ENCODE results near the gene SIGLECL1. TPM values are rescaled to one million over a fixed set of nuclear protein-coding genes. Genes with fewer than 3 reads are reported as not detected.

SIGLECL1 gene
- polyA plus RNA-seq, 5 donors = not detected

GRCh38 chr19:51295382-51296126 is 44.7 kb downstream of the SIGLECL1 start:
- no peak for DNase-seq

- no peak for DNase-seq
Observed at GRCh38 chr19:51296336-51297093, 45.6 kb downstream of the SIGLECL1 start.

GRCh38 chr19:51297406-51297805 is 46.5 kb downstream of the SIGLECL1 start:
- DNase-seq = no peak

- DNase-seq = no peak
Observed at GRCh38 chr19:51301266-51301665, 50.4 kb downstream of the SIGLECL1 start.

GRCh38 chr19:51305479-51305878 is 54.6 kb downstream of the SIGLECL1 start:
- no peak for DNase-seq

- no peak for DNase-seq
Observed at GRCh38 chr19:51311351-51312257, 60.7 kb downstream of the SIGLECL1 start, which contains the start of gene IGLON5. Gene IGLON5, plus strand, starts transcription at chr19:51311644. Its CDS starts 204 bp downstream, at chr19:51311848.

- no peak for DNase-seq
Observed at GRCh38 chr19:51316688-51317087, 65.8 kb downstream of the SIGLECL1 start.

GRCh38 chr19:51317376-51317775 is 66.5 kb downstream of the SIGLECL1 start:
- DNase-seq = no peak

GRCh38 chr19:51317968-51318367 is 67.1 kb downstream of the SIGLECL1 start:
- DNase-seq = no peak

Other genes starting within 250 kb of the SIGLECL1 start
- under 1 TPM in 1 of 5 donors, not detected in 4; 0.46 TPM for gene KLK8, start 249.5 kb upstream of the SIGLECL1 start, polyA plus RNA-seq (ENCODE audit: insufficient read depth in 1 of 5, insufficient read length in 5 of 5, low replicate concordance in 1 of 5)
- gene KLK10, start 231.4 kb upstream of the SIGLECL1 start, polyA plus RNA-seq (ENCODE audit: insufficient read depth in 1 of 5, insufficient read length in 5 of 5, low replicate concordance in 1 of 5) = 1 to 10 TPM in 3 of 5 donors, under 1 TPM in 2; 0.48 to 1.2 (median 1.1) TPM
- gene KLK11, start 224.5 kb upstream of the SIGLECL1 start, polyA plus RNA-seq (ENCODE audit: insufficient read depth in 1 of 5, insufficient read length in 5 of 5, low replicate concordance in 1 of 5) = 1 to 10 TPM; 2.1 to 5.0 (median 3.6) TPM
- gene KLK12, start 216.1 kb upstream of the SIGLECL1 start, polyA plus RNA-seq (ENCODE audit: insufficient read depth in 1 of 5, insufficient read length in 5 of 5, low replicate concordance in 1 of 5) = under 1 TPM; 0.39 to 0.76 (median 0.59) TPM
- under 1 TPM; 0.30 to 0.76 (median 0.38) TPM for gene KLK13, start 186.0 kb upstream of the SIGLECL1 start, polyA plus RNA-seq (ENCODE audit: insufficient read depth in 1 of 5, insufficient read length in 5 of 5, low replicate concordance in 1 of 5)
- under 1 TPM in 4 of 5 donors, not detected in 1; 0.13 to 0.31 (median 0.23) TPM for gene KLK14, start 168.2 kb upstream of the SIGLECL1 start, polyA plus RNA-seq (ENCODE audit: insufficient read depth in 1 of 5, insufficient read length in 5 of 5, low replicate concordance in 1 of 5)
- gene CTU1, start 142.7 kb upstream of the SIGLECL1 start, polyA plus RNA-seq (ENCODE audit: insufficient read depth in 1 of 5, insufficient read length in 5 of 5, low replicate concordance in 1 of 5) = 1 to 10 TPM; 1.7 to 4.4 (median 2.2) TPM
- gene SIGLEC9, start 126.2 kb upstream of the SIGLECL1 start, polyA plus RNA-seq (ENCODE audit: insufficient read depth in 1 of 5, insufficient read length in 5 of 5, low replicate concordance in 1 of 5) = 1 to 10 TPM in 2 of 5 donors, under 1 TPM in 3; 0.64 to 1.3 (median 0.84) TPM
- gene SIGLEC7, start 108.8 kb upstream of the SIGLECL1 start, polyA plus RNA-seq (ENCODE audit: insufficient read depth in 1 of 5, insufficient read length in 5 of 5, low replicate concordance in 1 of 5) = under 1 TPM; 0.54 to 0.82 (median 0.66) TPM
- gene CD33, start 26.0 kb upstream of the SIGLECL1 start, polyA plus RNA-seq (ENCODE audit: insufficient read depth in 1 of 5, insufficient read length in 5 of 5, low replicate concordance in 1 of 5) = 1 to 10 TPM; 2.5 to 4.2 (median 3.5) TPM
- gene IGLON5, start 60.6 kb downstream of the SIGLECL1 start, polyA plus RNA-seq (ENCODE audit: insufficient read depth in 1 of 5, insufficient read length in 5 of 5, low replicate concordance in 1 of 5) = 1 to 10 TPM in 4 of 5 donors, under 1 TPM in 1; 0.63 to 2.5 (median 2.1) TPM
- 1 to 10 TPM; 3.2 to 5.3 (median 3.8) TPM for gene VSIG10L, start 91.1 kb downstream of the SIGLECL1 start, polyA plus RNA-seq (ENCODE audit: insufficient read depth in 1 of 5, insufficient read length in 5 of 5, low replicate concordance in 1 of 5)
- 10 to 100 TPM; 37.7 to 56.2 (median 43.0) TPM for gene ETFB, start 115.3 kb downstream of the SIGLECL1 start, polyA plus RNA-seq (ENCODE audit: insufficient read depth in 1 of 5, insufficient read length in 5 of 5, low replicate concordance in 1 of 5)
- gene CLDND2, start 117.9 kb downstream of the SIGLECL1 start, polyA plus RNA-seq (ENCODE audit: insufficient read depth in 1 of 5, insufficient read length in 5 of 5, low replicate concordance in 1 of 5) = 1 to 10 TPM in 4 of 5 donors, under 1 TPM in 1; 0.83 to 2.2 (median 1.6) TPM
- 1 to 10 TPM; 3.2 to 8.0 (median 5.7) TPM for gene NKG7, start 121.6 kb downstream of the SIGLECL1 start, polyA plus RNA-seq (ENCODE audit: insufficient read depth in 1 of 5, insufficient read length in 5 of 5, low replicate concordance in 1 of 5)
- not detected for gene LIM2, start 136.9 kb downstream of the SIGLECL1 start, polyA plus RNA-seq (ENCODE audit: insufficient read depth in 1 of 5, insufficient read length in 5 of 5, low replicate concordance in 1 of 5)
- under 1 TPM; 0.12 to 0.28 (median 0.23) TPM for gene C19orf84, start 139.5 kb downstream of the SIGLECL1 start, polyA plus RNA-seq (ENCODE audit: insufficient read depth in 1 of 5, insufficient read length in 5 of 5, low replicate concordance in 1 of 5)
- gene SIGLEC10, start 166.6 kb downstream of the SIGLECL1 start, polyA plus RNA-seq (ENCODE audit: insufficient read depth in 1 of 5, insufficient read length in 5 of 5, low replicate concordance in 1 of 5) = 1 to 10 TPM in 4 of 5 donors, under 1 TPM in 1; 0.91 to 1.7 (median 1.4) TPM
- gene SIGLEC8, start 207.4 kb downstream of the SIGLECL1 start, polyA plus RNA-seq (ENCODE audit: insufficient read depth in 1 of 5, insufficient read length in 5 of 5, low replicate concordance in 1 of 5) = under 1 TPM in 2 of 5 donors, not detected in 3; 0.05 to 0.06 TPM
- gene CEACAM18, start 227.5 kb downstream of the SIGLECL1 start, polyA plus RNA-seq (ENCODE audit: insufficient read depth in 1 of 5, insufficient read length in 5 of 5, low replicate concordance in 1 of 5) = not detected